NCI-H524 (cell line): Measurements from ENCODE around the gene C3.
A peak's percentile ranks its signal among the peaks of the same experiment; 100 is the strongest.
"Not testable (repeated sequence)": the region's sequence is repeated elsewhere in the genome, so short reads cannot be mapped to it uniquely, and the experiment has no call there.

ENCODE experiments used
- DNase-seq, 2 experiments: peaks; one replicate each; lab custom pipeline; 2025; lab: John Stamatoyannopoulos, UW

Gene C3

DNA sequence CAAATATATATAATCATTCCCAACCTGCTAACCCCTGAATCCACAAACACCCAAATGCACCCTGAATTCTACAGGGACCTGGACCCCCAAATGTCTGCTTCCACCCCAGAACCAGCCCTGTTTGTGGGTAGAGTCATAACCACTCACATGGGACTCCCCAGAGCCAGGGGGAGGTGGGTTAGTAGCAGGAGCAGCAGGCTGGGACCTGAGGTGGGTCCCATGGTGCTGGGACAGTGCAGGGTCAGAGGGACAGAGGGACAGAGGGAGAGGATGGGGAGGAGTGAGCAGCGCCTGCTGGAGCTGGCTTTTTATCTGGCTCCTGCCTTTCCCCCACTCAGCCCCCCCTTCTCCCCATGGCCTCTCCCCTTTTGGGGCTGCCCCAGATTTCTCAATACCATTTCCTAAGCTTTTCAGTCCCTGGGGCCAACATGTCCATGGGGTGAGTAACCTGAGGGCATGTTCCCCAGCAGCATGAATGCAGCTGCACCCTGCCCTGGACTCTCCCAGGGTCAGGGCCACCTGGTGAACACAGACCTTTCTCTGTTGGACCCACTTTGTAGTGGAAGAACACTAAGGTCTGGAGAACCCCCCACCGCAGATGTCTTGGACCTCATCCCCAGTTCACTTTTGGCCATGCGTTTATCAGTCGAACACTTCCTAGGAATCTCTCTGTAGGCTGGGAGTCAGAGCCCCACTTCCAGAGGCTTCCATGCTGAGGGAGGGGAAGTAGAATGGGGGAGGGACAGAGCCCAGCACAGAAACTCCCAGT lies at the start of gene C3:
TSS of gene C3 (minus strand) at position 282 of the 769 bp plus-strand sequence. CDS start at position 221, 61 bp downstream.
- DNase-seq: no peak

DNA sequence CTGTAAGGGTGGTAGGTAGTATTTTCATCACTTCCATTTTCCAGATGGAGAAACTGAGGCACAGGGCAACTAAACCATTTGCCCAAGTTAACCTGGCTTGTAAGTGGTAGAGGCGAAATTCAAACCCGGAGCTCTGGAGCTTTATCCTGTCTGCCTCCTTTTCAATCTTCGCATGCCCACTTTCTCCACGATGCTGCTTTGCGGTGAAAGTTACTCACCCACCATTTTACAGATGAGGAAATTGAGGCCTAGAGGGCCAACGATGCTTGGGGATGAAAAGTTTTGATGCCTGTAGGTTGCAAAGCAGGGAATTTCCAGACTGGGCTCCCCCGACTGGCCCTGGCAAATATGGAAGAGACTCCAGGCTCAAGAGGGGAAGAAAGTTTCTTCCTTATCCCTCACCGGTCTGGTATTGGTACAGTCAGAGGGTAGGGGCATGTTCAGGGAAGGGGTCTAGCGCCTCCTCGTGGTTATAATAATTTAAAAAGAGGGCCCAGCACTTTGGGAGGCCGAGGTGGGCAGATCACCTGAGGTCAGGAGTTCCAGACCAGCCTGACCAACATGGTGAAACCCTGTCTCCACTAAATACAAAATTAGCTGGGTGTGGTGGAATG lies 48.7 kb upstream of the C3 start:
- DNase-seq: no peak

DNA sequence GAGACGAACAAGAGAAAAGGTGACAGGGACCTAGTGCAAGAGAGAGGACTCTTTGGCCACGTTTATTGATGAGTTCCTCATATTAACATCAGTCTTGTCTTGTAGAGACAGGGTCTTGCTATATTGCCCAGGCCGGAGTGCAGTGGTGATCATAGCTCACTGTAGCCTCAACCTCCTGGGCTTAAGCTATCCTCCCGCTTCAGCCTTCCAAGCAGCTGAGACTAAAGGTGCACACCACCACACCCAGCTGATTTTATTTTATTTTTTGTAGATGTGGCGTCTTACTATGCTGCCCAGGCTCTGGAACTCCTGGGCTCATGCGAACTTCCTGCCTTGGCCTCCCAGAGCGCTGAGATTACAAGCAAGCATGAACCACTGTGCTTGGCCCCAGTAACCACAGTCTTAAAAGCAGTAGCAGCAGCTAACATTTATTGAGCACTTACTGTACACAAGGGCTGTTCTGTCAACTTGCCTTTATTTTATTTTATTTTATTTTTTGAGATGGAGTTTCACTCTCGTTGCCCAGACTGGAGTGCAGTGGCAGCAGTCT lies 47.9 kb upstream of the C3 start:
- no peak for DNase-seq

DNA sequence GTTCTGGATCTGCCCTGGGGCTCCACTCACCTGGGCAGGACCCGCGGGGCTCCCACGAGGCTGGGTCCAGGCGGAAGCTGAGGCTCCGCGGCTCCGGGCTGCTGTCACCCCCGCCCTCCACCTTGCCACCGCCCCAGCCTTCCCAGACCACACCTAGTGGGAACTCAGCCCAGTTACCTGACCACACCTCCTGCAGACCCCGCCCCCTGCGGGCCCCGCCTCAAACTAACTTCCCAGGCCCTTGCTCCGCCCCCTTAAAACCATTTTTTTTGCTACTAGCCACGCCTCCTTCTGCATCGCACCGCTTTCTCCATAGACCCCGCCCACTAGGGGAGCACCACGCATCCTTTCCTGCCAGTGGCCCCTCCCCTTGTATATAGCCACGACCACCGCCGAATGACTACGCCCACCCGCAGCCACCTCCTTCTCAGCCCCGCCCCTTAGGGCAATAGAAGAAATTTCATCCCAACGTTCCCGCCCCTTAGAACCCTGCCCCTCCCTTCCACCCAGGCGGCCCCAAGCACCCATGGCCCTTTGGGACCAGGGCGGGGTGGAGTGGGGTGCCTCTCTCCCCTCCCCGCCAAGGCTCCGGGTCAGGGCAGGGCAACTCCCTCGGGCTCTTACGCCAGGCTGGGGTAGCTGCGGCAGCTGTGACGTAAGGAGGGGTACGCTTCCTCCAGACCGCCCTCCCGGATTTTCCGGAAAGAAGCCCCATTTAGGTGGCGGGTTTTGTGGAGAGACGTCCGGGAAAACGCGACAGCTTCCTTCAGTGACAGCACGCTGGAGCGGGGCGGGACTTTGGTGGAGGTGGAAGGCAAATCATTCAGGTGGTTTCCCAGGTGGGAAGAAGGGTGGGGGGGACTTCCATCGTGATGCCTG lies 47.1 kb upstream of the C3 start, which contains the start of gene SH2D3A:
TSS of gene SH2D3A (minus strand) at position 79 of the 879 bp plus-strand sequence. CDS start 3,687 bp downstream, outside the sequence.
- no peak for DNase-seq

DNA sequence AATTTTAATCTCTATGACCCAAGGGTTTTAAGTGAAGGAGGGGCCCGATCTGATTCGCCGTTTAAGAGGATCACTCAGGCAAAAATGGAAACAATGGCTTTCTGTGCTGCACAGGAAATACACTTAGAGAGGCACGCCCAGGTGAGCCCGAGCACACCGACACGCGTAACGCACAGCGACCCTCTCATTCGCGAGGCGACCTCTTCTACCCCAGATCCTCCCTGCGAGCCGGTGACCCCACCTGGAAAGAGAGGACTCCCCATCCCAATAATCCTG lies 46.6 kb upstream of the C3 start:
- DNase-seq: no peak

DNA sequence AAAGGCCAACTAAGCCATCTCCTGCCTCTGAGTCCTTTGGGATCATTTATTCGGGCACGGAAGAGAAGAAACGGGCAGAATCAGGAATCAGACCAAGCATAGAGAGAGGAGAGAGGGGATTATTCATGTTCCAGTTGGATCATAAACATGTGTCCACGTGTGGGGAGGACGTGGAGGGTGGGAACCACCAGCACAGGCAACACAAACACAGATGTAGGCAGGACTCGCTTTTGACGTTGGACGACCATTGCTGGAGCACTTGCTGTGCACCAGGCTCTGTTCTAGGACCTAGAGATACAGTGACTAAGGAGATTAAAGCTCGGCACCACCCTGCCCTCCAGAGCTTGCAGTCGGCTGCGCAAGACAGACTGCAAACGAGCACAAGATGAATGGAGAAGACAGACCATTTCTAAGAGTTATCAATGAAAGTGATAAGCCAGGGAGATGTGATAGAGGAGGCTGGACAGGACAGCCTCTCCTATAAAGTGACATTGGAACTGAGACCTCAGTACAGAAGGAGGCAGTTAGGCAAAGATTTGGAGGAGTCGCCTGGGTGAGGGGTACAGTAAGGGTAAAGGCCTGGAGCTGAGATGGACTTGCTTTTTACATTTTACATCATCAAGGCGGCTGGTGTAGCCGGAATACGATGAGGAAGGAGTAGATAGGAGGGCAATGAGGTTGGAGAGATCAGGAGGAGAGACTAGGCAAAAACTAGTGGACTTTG lies 46.1 kb upstream of the C3 start:
- no peak for DNase-seq

DNA sequence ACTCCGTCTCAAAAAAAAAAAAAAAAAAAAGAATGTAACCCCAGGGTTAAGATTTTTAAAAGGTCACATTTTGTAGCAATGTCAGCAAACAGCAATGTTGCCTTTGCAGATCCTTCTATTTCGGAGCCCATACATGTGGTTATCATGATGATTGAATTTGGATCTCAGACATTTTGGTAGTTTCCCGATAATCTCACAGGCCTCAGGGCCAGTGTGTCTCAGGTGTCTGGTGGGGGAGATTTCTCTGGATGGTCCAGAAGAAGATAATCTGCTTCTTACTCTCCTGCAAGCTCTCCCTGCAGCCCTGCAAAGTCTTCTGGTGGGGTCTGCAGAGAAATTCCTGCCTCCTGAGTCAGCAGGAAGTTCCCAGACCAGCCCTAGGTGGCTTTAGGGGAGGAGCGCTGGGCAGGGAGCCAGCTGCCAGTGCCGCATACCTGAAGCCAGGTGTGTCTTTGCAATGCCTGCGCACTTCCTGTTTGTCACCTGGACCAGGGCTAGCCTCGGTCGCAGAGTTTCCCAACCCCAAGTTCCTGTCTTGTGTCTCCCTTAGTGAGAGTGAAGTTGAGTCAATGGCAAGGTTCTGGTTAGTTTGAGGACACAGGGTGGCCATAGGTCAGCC lies 45.4 kb upstream of the C3 start:
- DNase-seq: no peak

DNA sequence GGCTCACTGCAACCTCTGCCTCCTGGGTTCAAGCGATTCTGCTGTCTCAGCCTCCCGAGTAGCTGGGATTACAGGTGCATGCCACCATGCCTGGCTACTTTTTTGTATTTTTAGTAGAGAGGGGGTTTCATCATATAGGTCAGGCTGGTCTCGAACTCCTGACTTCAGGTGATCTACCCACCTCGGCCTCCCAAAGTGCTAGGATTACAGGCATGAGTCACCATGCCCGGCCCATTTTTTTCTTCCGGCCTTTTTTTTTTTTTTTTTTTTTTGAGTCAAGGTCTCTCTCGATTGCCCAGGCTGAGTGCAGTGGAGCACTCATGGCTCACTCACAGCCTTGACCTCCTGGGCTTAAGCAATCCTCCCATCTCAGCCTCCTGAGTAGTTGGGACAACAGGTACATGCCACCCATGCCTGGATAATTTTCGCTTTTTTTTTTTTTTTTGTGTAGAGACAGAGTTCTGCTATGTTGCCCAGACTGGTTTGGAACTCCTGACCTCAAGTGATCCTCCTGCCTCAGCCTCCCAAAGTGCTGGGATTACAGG lies 41.9 kb upstream of the C3 start:
- not testable (repeated sequence) for DNase-seq

DNA sequence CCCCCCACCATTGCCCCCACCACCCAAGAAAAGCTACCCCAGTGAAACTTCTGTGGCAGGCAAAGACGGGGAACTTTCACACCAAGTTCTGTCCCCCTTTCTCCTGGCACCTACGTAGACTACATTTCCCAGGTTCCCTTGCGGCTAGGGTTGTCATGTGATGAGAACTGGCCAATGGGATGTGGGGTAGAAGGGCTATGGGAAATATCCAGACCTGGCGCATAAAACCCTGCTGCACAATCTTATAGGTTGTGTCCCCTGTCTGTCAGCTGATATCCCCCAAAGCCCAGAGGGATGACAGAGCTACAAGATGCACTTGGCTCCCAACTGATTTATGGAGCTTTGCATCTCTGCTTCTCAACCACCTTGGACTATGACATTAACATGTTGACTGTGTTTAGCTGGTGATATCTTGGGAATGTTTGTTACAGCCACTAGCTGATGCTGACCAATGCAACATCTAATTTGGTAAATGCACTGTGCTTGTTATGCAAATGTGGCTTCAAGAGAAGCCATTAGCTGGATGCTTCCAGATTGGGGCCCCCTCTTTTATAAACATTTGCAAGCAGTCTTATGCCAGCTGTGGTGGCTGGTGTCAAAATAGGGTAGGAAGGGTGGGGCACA lies 40.7 kb upstream of the C3 start:
- DNase-seq: peak in 1 of 2 experiments; percentile 28

DNA sequence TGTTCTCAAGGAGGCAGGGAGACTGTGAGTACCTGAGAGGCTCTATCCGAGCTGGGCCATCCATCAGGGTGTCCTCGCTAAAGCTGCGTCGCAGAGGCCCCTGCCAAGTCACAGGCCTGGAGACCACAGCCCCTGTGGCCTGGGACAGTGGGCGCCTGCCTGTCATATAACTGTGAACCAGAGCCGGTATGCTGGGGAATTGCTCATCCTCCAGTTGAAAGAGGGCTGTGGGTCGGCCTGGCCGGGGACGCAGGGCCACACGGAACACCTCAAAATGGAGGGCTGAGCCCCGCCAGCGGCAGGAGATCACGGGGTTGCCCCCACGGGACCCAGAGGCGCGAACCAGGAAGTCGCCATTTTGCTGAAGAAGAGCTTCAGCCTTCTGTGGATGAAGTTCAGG lies 40.2 kb upstream of the C3 start:
- no peak for DNase-seq

DNA sequence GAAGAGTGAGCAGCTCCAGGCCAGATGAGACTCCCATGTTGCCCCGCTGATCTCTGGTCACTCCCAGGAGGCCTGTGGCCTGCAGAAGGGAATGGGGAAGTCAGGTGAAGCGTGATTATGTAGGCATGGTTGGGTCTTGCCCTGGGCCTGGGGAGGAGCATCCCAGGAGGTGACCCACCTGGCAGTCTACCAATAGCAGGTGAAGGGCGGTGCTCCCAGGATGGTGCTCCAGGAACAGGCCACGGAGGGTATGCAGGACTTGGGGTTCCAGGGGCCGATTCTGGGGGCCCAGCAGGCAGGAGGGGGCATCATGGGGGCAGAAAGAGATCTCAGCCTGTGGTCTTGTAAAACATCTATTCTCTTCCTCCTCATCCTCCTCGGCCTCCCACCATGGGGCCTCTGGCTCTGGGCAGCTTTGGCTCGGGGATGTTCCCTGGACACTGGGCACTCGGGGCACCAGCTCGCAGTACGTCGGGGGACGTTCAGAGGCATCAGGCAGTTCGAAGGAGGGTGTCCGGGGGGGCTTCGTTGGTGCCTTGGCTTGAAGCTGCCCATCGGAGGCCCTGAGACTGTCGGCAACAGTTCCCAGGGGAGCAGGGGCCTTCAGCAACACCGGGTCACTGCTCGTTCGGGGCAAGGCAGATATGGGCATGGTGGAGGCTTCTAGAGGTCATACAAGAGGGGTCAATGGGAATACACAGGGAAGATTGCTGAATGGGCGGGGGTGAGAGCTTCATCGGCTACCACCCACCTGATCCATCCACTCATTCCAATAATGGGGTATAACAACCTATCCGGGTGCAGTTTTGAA lies 34.4 kb upstream of the C3 start:
- DNase-seq: no peak

DNA sequence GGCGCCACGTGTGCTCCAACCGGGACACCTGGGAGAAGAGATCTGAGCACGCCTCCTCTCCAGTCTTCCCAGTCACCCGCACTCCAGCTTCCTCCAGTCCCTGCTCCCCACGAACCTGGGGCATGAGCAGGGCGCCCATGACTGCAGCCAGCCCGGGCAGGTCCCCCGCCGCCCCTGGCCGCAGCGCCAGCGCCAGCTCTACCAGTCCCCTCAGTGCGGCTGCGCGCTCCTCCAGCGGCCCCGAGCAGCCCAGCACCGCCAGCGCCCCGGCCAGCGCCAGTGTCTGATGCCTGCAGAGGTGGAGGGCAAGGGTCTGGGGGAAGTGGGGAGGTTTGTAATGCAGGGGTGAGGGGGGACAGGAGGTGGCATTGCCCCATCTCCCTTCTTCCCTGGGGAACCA lies 33.7 kb upstream of the C3 start:
- no peak for DNase-seq

DNA sequence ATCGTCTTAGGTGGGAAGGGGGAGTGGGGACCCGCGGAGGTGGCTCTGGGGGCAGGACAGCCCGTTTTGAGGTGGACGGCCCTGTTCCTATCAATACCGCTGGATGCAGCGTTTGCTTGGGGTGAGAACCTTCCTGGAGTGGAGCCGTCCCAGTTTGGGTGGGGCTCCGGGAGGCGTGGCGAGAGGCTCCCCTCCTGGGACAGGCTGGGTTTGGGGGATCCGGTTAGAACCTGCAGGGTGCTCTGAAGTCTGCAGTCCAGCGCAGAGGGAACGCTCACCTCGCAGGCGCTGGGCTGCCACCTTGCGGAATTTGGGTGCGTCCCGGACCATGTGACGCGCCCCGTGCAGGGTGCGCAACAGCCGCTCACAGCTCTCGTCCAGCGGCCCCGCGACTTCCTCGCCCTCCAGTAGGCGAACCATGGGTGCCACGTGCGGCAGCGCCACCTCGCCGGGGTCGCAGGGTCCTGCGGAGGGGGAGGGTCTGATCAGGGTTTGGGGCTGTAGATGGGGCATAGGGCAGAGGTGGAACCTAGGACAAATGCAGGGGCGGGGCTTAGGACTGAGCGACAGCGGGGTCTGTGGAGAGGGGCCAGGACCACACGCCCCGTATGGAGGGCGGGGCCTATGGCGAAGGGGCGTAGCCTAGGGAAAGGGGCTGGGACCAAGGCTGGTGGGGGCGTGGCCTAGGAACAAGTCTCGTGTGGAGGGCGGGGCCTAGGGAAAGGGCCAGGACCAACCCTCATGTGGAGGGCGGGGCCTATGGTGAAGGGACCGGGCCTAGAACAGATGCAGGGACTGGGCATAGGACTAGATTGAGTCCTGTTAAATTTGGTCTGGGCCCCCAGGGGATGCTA lies 33.0 kb upstream of the C3 start:
- no peak for DNase-seq

DNA sequence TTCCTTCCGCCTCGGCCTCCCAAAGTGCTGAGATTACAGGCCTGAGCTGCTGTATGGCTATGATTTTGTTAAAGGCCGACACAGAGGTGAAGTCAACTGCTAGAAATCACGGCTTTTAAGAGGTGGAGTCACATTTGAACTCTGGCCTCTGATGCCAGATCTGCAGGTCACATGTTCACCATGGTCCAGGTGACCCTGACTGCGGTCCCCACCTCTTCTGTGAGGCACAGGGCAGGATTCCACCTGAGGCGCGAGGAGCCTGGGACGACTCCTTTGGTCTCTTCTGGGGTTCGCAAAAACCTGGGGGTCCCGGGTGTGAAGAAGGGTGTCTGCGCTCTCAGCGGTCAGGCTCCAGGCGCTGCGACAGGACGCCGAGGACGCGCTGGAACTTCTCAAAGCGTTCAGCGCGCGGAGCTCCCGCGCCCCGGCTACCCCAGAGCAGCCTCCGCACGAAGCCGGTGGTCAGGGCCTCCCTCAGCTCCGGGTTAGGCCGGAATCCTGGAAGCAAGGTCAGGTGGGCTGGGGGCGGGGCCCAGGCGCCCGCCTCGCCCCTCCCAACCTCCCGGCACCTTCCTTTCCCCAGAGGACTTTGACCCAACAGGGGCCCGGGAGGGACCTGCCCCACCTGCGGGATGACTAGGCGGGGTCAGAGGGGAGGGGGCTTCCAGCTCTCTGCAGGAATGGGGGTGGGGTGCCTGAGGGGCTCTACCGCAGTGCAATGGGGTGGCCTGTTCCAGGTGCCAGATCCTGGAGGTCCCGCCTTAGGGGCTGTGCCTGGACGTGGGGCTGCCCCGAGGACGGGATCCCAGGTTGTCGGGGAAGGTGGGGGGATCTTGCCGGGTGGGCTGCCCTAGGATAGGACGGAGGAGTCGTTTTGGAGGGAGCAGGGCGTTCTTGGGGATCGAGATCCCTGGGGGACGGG lies 32.1 kb upstream of the C3 start:
- no peak for DNase-seq

DNA sequence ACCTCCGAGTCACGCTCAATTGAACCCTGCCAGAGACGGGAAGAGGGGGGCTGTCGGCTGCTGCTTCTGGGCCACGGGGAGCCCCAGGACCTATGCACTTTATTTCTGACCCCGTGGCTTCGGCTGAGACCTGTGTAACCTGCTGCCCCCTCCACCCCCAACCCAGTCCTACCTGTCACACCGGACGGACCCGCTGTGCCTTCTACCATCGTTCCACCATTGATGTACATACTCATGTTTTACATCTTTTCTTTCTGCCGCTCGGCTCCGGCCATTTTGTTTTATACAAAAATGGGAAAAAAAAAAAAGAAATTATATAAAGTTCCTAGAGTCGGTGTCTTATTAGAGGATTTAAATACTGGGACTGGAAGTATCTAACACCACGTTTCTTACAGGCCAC lies 30.7 kb upstream of the C3 start:
- DNase-seq: no peak

DNA sequence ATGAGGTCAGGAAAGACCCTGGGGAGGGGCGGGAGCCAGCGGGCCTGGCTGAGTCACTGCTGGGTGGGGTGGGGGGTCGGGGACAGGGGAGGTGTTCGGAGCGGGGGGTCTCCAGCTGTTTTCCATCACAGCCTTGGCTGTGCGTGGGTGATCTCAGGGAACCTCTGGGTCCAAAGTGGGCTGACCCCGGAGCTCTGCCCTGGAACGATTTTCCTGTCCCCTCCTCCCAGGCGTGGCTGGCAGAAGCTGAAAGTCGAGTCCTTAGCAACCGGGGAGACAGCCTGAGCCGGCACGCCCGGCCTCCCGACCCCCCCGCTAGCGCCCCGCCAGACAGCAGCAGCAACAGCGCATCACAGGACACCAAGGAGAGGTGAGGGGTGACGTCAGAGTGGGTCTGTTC lies 29.6 kb upstream of the C3 start:
- no peak for DNase-seq

DNA sequence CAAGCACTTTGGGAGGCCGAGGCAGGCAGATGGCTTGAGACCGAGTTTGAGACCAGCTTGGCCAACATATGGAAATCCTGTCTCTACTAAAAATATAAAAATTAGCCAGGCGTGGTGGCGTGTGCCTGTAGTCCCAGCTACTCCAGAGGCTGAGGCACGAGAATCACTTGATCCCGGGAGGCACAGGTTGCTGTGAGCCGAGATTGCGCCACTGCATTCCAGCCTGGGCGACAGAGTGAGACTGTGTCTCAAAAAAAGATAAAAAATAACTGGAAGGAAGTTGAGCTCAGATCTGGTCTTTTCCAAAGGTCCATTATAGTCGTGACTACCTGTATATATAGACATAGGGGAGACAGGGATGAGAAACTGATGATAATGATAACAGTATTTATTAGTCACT lies 28.1 kb upstream of the C3 start:
- DNase-seq: not testable (repeated sequence)

DNA sequence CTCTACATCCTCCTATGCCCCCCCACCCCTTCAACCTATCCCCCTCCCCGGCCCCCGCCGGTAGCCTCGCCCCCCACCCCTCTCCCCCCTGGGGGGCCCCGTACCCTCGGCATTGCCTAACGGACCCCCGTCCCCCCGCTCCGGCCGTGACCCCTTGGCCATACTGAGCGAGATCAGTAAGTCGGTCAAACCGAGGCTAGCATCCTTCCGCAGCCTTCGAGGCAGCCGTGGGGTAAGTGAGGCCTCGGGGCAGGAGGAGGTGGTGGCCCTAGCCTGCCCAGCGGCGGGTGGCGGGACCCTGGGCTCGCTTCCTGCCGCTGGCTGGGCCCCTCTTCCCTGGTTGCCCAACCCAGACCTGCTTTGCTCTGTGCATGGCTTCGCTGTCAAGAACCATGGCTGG lies 25.5 kb upstream of the C3 start:
- DNase-seq: no peak
